Lower leg skin (tissue), 3 donors: ENCODE data around the gene NISCH.

ENCODE experiments used
- POLR2A ChIP-seq, 2 donors: fragments of 450-650 bp; IDR thresholded peaks; one replicate each; pipeline ENCODE4 v1.6.1; 2016 to 2017; ENCODE audit warnings: antibody characterized with exemption in 2 of 2, mild to moderate bottlenecking in 1 of 2, moderate library complexity in 1 of 2
- TF ChIP-seq, protein P1 (sequence below), 3 donors: fragments of 450-650 bp; IDR thresholded peaks; one replicate each; pipeline ENCODE4 v1.5.1; 2016; ENCODE audit warnings: antibody characterized with exemption in 3 of 3, mild to moderate bottlenecking in 3 of 3, moderate library complexity in 2 of 3

GRCh38 chr3:52512105-52512504 lies 56.7 kb downstream of the NISCH start:
- TF ChIP-seq, protein P1, sequence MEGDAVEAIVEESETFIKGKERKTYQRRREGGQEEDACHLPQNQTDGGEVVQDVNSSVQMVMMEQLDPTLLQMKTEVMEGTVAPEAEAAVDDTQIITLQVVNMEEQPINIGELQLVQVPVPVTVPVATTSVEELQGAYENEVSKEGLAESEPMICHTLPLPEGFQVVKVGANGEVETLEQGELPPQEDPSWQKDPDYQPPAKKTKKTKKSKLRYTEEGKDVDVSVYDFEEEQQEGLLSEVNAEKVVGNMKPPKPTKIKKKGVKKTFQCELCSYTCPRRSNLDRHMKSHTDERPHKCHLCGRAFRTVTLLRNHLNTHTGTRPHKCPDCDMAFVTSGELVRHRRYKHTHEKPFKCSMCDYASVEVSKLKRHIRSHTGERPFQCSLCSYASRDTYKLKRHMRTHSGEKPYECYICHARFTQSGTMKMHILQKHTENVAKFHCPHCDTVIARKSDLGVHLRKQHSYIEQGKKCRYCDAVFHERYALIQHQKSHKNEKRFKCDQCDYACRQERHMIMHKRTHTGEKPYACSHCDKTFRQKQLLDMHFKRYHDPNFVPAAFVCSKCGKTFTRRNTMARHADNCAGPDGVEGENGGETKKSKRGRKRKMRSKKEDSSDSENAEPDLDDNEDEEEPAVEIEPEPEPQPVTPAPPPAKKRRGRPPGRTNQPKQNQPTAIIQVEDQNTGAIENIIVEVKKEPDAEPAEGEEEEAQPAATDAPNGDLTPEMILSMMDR (IDR thresholded peaks at IDR 0.05), result no peak
- TF ChIP-seq POLR2A (IDR thresholded peaks at IDR 0.05), result no peak
